GM12865 (cell line): ENCODE data around the gene MMP21.

Source experiments
- DNase-seq: peaks from one replicate; pipeline ENCODE4 v3.0.0; 2010; ENCODE audit warnings: low read depth
- H3K4me3 ChIP-seq: 2 replicates; pipeline ENCODE4 v1.5.1; 2011; ENCODE audit warnings: mild to moderate bottlenecking, low read depth, low read length, control low read depth
- TF ChIP-seq, protein P1 (sequence below): IDR thresholded peaks from 2 replicates; pipeline ENCODE4 v1.5.1; 2011; ENCODE audit warnings: low read length, control low read depth, low read depth, inconsistent platforms; ENCODE audit not compliant: insufficient read depth; ENCODE audit errors: missing control alignments

MMP21 gene

GRCh38 chr10:125766511-125766910 is 9.1 kb downstream of the MMP21 start:
- TF ChIP-seq, protein P1, sequence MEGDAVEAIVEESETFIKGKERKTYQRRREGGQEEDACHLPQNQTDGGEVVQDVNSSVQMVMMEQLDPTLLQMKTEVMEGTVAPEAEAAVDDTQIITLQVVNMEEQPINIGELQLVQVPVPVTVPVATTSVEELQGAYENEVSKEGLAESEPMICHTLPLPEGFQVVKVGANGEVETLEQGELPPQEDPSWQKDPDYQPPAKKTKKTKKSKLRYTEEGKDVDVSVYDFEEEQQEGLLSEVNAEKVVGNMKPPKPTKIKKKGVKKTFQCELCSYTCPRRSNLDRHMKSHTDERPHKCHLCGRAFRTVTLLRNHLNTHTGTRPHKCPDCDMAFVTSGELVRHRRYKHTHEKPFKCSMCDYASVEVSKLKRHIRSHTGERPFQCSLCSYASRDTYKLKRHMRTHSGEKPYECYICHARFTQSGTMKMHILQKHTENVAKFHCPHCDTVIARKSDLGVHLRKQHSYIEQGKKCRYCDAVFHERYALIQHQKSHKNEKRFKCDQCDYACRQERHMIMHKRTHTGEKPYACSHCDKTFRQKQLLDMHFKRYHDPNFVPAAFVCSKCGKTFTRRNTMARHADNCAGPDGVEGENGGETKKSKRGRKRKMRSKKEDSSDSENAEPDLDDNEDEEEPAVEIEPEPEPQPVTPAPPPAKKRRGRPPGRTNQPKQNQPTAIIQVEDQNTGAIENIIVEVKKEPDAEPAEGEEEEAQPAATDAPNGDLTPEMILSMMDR: no peak
- DNase-seq: no peak
- H3K4me3 ChIP-seq: no peak overlapping the region

- no peak for DNase-seq
- TF ChIP-seq, protein P1: no peak
- H3K4me3 ChIP-seq: no peak overlapping the region
Observed at GRCh38 chr10:125765835-125766234, 9.8 kb downstream of the MMP21 start.

DNA sequence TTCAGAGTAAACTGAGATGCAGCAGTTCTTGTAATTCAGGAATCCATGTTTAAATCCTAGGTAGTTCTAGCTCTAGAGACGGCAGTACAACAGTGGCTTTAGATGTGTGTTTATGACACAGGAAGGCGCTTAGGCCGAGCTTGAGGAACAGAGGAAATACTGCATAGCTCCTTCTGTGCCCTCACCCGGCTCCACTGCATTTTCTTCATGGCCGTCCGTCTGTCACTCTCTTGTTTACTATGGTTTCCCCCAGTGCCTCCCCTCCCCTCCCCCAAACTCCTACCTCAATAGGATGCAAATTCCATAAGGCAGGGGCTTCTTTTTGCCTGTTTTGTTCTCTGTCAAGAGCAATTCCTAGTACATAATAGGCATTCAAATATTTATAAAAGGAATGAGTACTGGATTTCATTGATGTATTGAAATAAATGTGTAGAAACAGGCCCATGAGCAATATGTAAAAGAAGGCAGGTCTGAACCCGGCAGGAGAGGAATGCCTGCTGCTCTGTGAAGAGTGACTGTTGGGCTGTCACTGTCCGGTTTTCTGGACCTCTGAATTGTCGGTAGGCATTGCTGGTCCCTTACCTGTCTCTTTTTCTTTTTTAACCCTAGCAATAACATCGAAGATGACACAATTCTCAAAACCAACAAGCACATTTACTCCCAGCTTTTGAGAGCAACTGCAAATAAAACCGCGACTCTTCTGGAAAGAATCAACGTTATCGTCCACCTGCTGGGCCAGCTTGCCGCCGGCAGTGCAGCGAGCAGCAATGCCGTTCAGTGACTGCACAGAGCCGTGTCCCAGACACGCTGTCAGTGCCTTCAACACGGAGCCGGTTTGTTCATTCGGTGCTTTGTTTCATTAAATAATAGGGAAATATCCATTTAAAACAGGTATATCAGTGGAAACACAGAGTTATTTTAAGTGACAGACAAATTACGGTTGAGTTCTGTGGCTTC is 12.7 kb downstream of the MMP21 start:
- TF ChIP-seq, protein P1: no peak
- H3K4me3 ChIP-seq: no peak overlapping the region
- DNase-seq: no peak

DNA sequence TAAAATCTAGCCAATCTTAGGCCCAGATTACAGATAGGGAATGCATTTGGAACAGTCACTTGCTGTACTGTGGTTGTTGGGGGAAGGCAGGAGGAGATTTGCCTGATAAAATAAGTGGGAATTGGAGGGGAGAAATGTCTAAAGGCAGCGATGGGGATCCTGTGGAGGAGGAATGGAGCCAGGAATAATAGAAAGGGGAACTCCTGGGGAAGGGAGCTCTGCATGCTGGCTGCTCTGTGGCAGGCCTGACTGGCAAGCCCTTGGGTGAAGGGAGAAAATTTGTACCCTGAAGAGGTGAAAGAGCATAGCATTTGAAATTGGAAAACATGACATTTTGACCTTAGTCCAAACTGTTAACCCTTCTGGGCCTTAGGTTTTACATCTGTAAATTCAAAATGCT is 13.7 kb downstream of the MMP21 start:
- TF ChIP-seq, protein P1: no peak
- H3K4me3 ChIP-seq: no peak overlapping the region
- DNase-seq: no peak

- TF ChIP-seq, protein P1: no peak
- DNase-seq: no peak
- H3K4me3 ChIP-seq: no peak overlapping the region
Observed at GRCh38 chr10:125757742-125758141, 17.9 kb downstream of the MMP21 start.

DNA sequence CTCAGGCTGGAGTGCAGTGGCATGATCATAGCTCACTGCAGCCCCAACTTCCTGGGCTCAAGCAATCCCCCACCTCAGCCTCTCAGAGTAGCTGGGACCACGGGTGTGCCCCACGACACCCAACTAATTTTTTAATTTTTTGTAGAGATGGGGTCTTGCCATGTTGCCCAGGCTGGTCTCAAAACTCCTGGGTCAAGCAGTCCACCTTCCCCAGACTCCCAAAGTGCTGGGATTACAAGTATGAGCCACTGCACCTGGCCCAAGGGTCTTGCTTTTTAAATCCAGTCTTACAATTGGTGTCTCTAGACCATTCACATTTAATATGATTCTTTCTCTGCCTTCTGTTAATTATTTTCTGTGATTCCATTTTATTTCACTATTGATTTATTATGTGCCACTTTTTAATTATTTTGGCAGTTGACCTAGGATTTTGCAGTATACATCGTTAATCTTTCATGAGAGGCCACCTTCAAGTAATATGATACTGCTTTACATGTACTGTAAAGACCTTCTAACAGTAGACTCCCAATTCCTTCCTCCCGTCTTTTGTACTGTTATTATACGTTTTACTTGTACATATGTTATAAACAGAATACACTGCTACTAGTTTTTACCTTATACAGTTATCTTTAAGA is 18.7 kb downstream of the MMP21 start:
- TF ChIP-seq, protein P1: no peak
- no peak for DNase-seq
- H3K4me3 ChIP-seq: no peak overlapping the region

DNA sequence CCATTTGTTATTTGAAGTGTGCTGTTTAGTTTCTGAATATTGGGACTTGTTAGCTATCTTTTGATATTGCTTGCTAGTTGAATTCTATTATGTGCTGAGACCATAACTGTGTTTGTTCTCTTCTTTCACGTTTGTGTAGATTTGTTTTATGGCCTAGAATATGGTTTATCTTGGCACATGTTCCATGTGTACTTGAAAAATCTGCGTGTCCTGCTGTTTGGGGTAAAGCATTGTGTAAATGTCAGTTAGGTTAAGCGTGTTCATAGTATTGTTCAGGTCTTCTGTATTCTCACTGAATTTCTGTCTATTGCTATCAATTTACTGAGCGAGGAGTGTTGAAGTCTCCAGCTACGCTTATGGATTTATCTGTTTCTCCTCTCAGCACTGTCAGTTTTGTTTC is 19.4 kb downstream of the MMP21 start:
- H3K4me3 ChIP-seq: no peak overlapping the region
- no peak for DNase-seq
- TF ChIP-seq, protein P1: no peak
